ENCODE measurements around the gene ZNF585A. TPM values are rescaled to one million over a fixed set of nuclear protein-coding genes. Genes with fewer than 3 reads are reported as not detected.
"Not testable (repeated sequence)": the region's sequence is repeated elsewhere in the genome, so short reads cannot be mapped to it uniquely, and the experiment has no call there.

Gene ZNF585A
- total and polyA plus RNA-seq, 7 donors: 6.0 to 17.0 (median 7.8) TPM

DNA sequence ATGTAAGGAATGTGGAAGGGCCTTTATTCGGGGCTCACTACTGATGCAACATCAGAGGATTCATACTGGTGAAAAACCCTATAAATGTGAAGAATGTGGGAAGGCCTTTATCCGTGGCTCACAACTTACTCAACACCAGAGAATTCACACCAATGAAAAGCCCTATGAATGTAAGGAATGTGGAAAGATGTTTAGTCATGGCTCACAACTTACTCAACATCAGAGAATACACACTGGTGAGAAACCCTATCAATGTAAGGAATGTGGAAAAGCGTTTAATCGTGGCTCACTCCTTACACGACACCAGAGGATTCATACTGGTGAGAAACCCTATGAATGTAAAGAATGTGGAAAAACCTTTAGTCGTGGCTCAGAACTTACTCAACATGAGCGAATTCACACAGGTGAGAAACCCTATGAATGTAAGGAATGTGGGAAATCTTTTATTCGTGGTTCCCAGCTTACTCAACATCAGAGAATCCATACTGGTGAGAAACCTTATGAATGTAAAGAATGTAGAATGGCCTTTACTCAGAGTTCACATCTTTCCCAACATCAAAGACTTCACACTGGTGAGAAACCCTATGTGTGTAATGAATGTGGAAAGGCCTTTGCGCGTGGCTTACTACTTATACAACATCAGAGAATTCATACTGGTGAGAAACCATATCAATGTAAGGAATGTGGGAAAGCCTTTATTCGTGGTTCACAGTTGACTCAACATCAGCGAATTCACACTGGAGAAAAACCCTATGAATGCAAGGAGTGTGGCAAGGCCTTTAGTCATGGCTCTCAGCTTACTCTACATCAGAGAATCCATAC is 44.3 kb downstream of the ZNF585A start:
- ATAC-seq: no peak
- peaks cover 97% of the 10 kb centered on the region for H3K9me3 ChIP-seq
- no peaks in the 10 kb centered on the region for H3K27me3 ChIP-seq (ENCODE audit: insufficient read depth in 3 of 3, low read length in 2 of 3)
- no peak overlapping the region for H3K4me3 ChIP-seq
- DNase-seq: no peak
- no peaks in the 10 kb centered on the region for H3K4me1 ChIP-seq
- H3K27ac ChIP-seq: no peak overlapping the region
- intact Hi-C loops (cut with DNase I): no loop called here
- TF ChIP-seq, protein P1, sequence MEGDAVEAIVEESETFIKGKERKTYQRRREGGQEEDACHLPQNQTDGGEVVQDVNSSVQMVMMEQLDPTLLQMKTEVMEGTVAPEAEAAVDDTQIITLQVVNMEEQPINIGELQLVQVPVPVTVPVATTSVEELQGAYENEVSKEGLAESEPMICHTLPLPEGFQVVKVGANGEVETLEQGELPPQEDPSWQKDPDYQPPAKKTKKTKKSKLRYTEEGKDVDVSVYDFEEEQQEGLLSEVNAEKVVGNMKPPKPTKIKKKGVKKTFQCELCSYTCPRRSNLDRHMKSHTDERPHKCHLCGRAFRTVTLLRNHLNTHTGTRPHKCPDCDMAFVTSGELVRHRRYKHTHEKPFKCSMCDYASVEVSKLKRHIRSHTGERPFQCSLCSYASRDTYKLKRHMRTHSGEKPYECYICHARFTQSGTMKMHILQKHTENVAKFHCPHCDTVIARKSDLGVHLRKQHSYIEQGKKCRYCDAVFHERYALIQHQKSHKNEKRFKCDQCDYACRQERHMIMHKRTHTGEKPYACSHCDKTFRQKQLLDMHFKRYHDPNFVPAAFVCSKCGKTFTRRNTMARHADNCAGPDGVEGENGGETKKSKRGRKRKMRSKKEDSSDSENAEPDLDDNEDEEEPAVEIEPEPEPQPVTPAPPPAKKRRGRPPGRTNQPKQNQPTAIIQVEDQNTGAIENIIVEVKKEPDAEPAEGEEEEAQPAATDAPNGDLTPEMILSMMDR (IDR thresholded peaks at IDR 0.05): no peak
- 96 to 97% (median 97%) methylated on average over 12 of the region's 12 CpGs for WGBS, 3 donors
- peaks cover 16 to 24% of the 10 kb centered on the region in 2 donors for H3K36me3 ChIP-seq (ENCODE audit: insufficient read depth in 1 of 2, low read depth in 1 of 2)

GRCh38 chr19:37122093-37122492 is 50.4 kb downstream of the ZNF585A start:
- DNase-seq; H3K4me1 ChIP-seq; H3K27me3 ChIP-seq (ENCODE audit: insufficient read depth in 3 of 3, low read length in 2 of 3); ATAC-seq; H3K4me3 ChIP-seq; intact Hi-C loops (cut with DNase I); H3K36me3 ChIP-seq (ENCODE audit: insufficient read depth in 1 of 2, low read depth in 1 of 2); H3K27ac ChIP-seq: not testable (repeated sequence)
- peaks cover 63% of the 10 kb centered on the region for H3K9me3 ChIP-seq
- 91 to 99% (median 91%) methylated on average over 2 of the region's 3 CpGs for WGBS, 3 donors

GRCh38 chr19:37114001-37114400 is 58.5 kb downstream of the ZNF585A start:
- H3K36me3 ChIP-seq (ENCODE audit: insufficient read depth in 1 of 2, low read depth in 1 of 2): peaks cover 14 to 44% of the 10 kb centered on the region in 2 donors
- no peak overlapping the region for H3K27ac ChIP-seq
- intact Hi-C loops (cut with DNase I): no loop called here
- peaks cover 91% of the 10 kb centered on the region for H3K9me3 ChIP-seq
- no peaks in the 10 kb centered on the region for H3K4me1 ChIP-seq
- no peak for DNase-seq
- no peak overlapping the region for H3K4me3 ChIP-seq
- 90 to 96% (median 92%) methylated on average over 9 of the region's 9 CpGs for WGBS, 3 donors
- no peak for ATAC-seq
- TF ChIP-seq, protein P1 (IDR thresholded peaks at IDR 0.05): no peak
- H3K27me3 ChIP-seq (ENCODE audit: insufficient read depth in 3 of 3, low read length in 2 of 3): no peaks in the 10 kb centered on the region

DNA sequence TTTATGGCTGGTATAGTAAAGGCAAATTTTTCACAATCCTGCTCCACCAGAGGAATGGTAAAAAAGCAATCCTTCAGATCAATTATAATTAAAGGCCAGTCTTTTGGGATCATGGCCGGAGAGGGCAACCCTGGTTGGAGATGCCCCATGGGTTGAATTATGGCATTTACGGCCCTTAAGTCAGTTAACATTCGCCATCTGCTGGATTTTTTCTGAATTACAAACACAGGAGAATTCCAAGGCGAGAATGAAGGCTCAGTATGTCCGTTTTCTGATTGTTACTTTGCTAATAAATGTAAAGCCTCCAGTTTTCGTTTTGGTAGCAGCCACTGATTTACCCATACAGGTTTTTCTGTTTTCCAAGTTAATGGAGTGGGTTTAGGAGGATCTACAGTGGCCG is 60.7 kb downstream of the ZNF585A start:
- H3K27ac ChIP-seq; ATAC-seq; H3K4me1 ChIP-seq; H3K27me3 ChIP-seq (ENCODE audit: insufficient read depth in 3 of 3, low read length in 2 of 3); DNase-seq; intact Hi-C loops (cut with DNase I); H3K4me3 ChIP-seq: not testable (repeated sequence)
- WGBS, 3 donors: 81 to 86% (median 82%) methylated on average over 7 of the region's 7 CpGs
- peaks cover 94% of the 10 kb centered on the region for H3K9me3 ChIP-seq
- peaks cover 14 to 66% of the 10 kb centered on the region in 2 donors for H3K36me3 ChIP-seq (ENCODE audit: insufficient read depth in 1 of 2, low read depth in 1 of 2)

DNA sequence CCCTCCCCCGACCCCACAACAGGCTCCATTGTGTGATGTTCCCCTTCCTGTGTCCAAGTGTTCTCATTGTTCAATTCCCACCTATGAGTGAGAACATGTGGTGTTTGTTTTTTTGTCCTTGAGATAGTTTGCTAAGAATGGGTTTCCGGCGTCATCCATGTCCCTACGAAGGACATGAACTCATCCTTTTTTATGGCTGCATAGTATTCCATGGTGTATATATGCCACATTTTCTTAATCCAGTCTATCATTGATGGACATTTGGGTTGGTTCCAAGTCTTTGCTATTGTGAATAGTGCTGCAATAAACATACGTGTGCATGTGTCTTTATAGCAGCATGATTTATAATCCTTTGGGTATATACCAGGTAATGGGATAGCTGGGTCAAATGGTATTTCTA is 68.4 kb downstream of the ZNF585A start:
- WGBS, 3 donors: 88 to 98% (median 95%) methylated on average over 5 of the region's 5 CpGs
- H3K4me1 ChIP-seq; H3K27ac ChIP-seq; ATAC-seq; intact Hi-C loops (cut with DNase I); H3K27me3 ChIP-seq (ENCODE audit: insufficient read depth in 3 of 3, low read length in 2 of 3); DNase-seq; H3K4me3 ChIP-seq: not testable (repeated sequence)
- Histone ChIP-seq H3K36me3 (ENCODE audit: insufficient read depth in 1 of 2, low read depth in 1 of 2) (peaks cover 3 to 64% of the 10 kb centered on the region in 2 donors), H3K9me3 (peaks cover 85% of the 10 kb centered on the region)

- DNase-seq (no peak), ATAC-seq (no peak)
- Histone ChIP-seq H3K4me1 (no peaks in the 10 kb centered on the region), H3K27me3 (ENCODE audit: insufficient read depth in 3 of 3, low read length in 2 of 3) (no peaks in the 10 kb centered on the region), H3K27ac (no peak overlapping the region), H3K36me3 (ENCODE audit: insufficient read depth in 1 of 2, low read depth in 1 of 2) (peaks cover 8 to 88% of the 10 kb centered on the region in 2 donors), H3K9me3 (peaks cover 99% of the 10 kb centered on the region), H3K4me3 (no peak overlapping the region)
- TF ChIP-seq, protein P1 (IDR thresholded peaks at IDR 0.05): no peak
- WGBS, 3 donors: 48 to 95% (median 93%) methylated on average over 1 of the region's 1 CpG
- intact Hi-C loops (cut with DNase I): no loop called here
These were observed 73.9 kb downstream of the ZNF585A start for GRCh38 chr19:37098570-37098969.
